ENCODE data around the gene RHBDF1. TPM values are rescaled to one million over a fixed set of nuclear protein-coding genes. Genes with fewer than 3 reads are reported as not detected.
A peak's percentile ranks its signal among the peaks of the same experiment; 100 is the strongest.

The RHBDF1 gene
- total and polyA plus RNA-seq, 2 of the 13 experiments (the other 11 are each of a cell fraction or from before 2014, with no cell fraction given) = 5.4 to 26.9 TPM

DNA sequence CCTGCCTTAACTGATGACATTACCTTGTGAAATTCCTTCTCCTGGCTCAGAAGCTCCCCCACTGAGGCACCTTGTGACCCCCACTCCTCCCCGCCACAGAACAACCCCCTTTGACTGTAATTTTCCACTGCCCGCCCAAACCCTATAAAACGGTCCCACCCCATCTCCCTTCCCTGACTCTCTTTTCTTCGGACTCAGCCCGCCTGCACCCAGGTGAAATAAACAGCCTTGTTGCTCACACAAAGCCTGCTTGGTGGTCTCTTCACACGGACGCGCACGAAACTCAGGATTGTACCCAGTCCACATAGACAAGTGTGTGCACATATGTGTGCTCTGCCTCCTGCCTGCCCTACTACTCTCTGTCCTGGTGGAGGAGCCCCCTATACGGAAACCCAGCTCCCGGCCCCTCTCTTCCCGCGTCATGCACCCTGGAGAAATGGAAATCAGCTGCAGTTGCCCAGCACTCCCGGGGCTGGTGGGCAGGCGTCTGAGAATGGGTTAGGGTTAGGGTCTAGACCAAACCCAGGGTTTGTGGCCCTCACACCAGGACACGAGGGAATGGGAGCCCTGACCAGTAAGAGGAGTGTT is 2.4 kb upstream of the RHBDF1 start:
- in situ Hi-C loops (cut with HindIII; ENCODE audit: extremely low pct_ligation_motif_present, low pct_unique_long_range_greater_than_20kb) (no loop called here), intact Hi-C loops (cut with micrococcal nuclease; ENCODE audit: unreplicated experiment) (no loop called here)
- peak overlapping the region; percentile 95 for H3K4me2 ChIP-seq (ENCODE audit: low read depth, low read length)
- ATAC-seq = no peak
- BruUV-seq (replicated peaks) = no TSS peak
- no peak overlapping the region for H3K4me3 ChIP-seq (replicated peaks in 1 of 3; ENCODE audit: insufficient read depth in 1 of 3, low read depth in 2 of 3, low read length in 3 of 3)
- H4K20me1 ChIP-seq (ENCODE audit: insufficient read depth, low read length) = no peaks in the 10 kb centered on the region
- ChIA-PET POLR2A (interaction anchor here (0.8 to 2.6 kb wide), 3 partner anchors 22 to 278 kb away, joined by 4 to 12 read pairs (median 5); partner anchors contain the start of genes POLR3K and SNRNP25), CTCF (ENCODE audit: low intra/inter-chr PET ratio, low total read pairs) (interaction anchor here (2.5 kb wide), 1 partner anchor 9 kb away, joined by 11 read pairs; no protein-coding TSS in a partner anchor)
- peaks cover 2 to 8% of the 10 kb centered on the region in 2 experiments; a peak in 2 of 5 replicates for H3K27me3 ChIP-seq (ENCODE audit: control insufficient read depth in 1 of 2, insufficient read depth in 2 of 2, low read length in 2 of 2)
- no peak overlapping the region for H3K27ac ChIP-seq (ENCODE audit: extremely low read length, insufficient read depth, low read length)
- no peak for FAIRE-seq
- DNase-seq (ENCODE audit: low spot score) = no peak
- no peak overlapping the region for H2AFZ ChIP-seq (ENCODE audit: low read length)
- no peak overlapping the region for H3K9ac ChIP-seq (ENCODE audit: insufficient read depth, low read depth, low read length)
- H3K4me1 ChIP-seq (ENCODE audit: insufficient read depth, low read length) = peaks cover 78% of the 10 kb centered on the region
- H3K9me3 ChIP-seq (ENCODE audit: low read length) = no peaks in the 10 kb centered on the region
- TF ChIP-seq, protein P1, sequence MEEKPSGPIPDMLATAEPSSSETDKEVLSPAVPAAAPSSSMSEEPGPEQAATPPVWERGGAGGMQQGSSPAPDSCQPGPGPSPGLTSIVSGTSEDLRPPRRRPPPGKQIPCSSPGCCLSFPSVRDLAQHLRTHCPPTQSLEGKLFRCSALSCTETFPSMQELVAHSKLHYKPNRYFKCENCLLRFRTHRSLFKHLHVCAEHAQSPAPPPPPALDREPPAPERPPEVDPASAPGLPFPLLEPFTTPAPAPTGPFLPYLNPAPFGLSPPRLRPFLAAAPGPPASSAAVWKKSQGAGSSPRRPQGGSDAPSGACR (CRISPR knock-in tag; IDR thresholded peaks at IDR 0.05) = no peak
- TF ChIP-seq REXO4 (CRISPR knock-in tag; IDR thresholded peaks at IDR 0.05; ENCODE audit: borderline replicate concordance) (no peak), PPARG (CRISPR knock-in tag; conservative IDR thresholded peaks at IDR 0.05) (no peak), MYC (CRISPR knock-in tag; IDR thresholded peaks at IDR 0.05; ENCODE audit: borderline replicate concordance) (peak; percentile 8; the same call in 1 of the 2 replicates), KDM2A (CRISPR knock-in tag; IDR thresholded peaks at IDR 0.05; ENCODE audit: borderline replicate concordance, low read depth) (0 out of 2 replicates have a peak, but pooled peaks have one; percentile 4), KDM5A (IDR thresholded peaks at IDR 0.05; ENCODE audit: borderline replicate concordance, low read length) (no peak), FOXO1 (CRISPR knock-in tag; IDR thresholded peaks at IDR 0.05) (no peak), RELA (CRISPR knock-in tag; IDR thresholded peaks at IDR 0.05) (no peak), MYNN (CRISPR knock-in tag; IDR thresholded peaks at IDR 0.05; ENCODE audit: low read depth) (no peak), ZNF253 (CRISPR knock-in tag; IDR thresholded peaks at IDR 0.05; ENCODE audit: borderline replicate concordance) (no peak)
- TF ChIP-seq, protein P2, sequence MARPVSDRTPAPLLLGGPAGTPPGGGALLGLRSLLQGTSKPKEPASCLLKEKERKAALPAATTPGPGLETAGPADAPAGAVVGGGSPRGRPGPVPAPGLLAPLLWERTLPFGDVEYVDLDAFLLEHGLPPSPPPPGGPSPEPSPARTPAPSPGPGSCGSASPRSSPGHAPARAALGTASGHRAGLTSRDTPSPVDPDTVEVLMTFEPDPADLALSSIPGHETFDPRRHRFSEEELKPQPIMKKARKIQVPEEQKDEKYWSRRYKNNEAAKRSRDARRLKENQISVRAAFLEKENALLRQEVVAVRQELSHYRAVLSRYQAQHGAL (CRISPR knock-in tag; IDR thresholded peaks at IDR 0.05; ENCODE audit: not compliant biosample characterization) = no peak
- 33% methylated on average over 16 of the region's 16 CpGs for WGBS (ENCODE audit: low lambda C conversion rate)
- peaks cover 4 to 6% of the 10 kb centered on the region in 2 experiments; a peak in 2 of 5 replicates for H3K36me3 ChIP-seq (replicated peaks in 1 of 2; ENCODE audit: control insufficient read depth in 1 of 2, insufficient read depth in 2 of 2, low read length in 2 of 2)
- H3K79me2 ChIP-seq (ENCODE audit: insufficient read depth, low read length) = peaks cover 2% of the 10 kb centered on the region

Measured in HepG2 (cell line).